ENCODE data around the gene NTM. TPM values are rescaled to one million over a fixed set of nuclear protein-coding genes. Genes with fewer than 3 reads are reported as not detected.
A peak's percentile ranks its signal among the peaks of the same experiment; 100 is the strongest.

Gene NTM
- total RNA-seq, 2 donors from 2014 or later, result 1.7 to 3.6 TPM

- H3K27ac ChIP-seq (ENCODE audit: low read depth, low read length), result no peak overlapping the region
- 37 to 48% methylated on average over 4 to 7 of the region's 7 CpGs for WGBS, 2 experiments (ENCODE audit: insufficient coverage in 1 of 2, insufficient read length in 1 of 2)
- H3K4me3 Mint-ChIP-seq, result no peak overlapping the region
- no peak for TF ChIP-seq CTCF (conservative IDR thresholded peaks at IDR 0.05)
- H3K9me3 Mint-ChIP-seq, result no peaks in the 10 kb centered on the region
- peak overlapping the region; percentile 3 for H3K4me3 ChIP-seq (ENCODE audit: low read length)
- no peak overlapping the region for H3K27ac Mint-ChIP-seq
- no peaks in the 10 kb centered on the region for H3K9me3 ChIP-seq (ENCODE audit: control insufficient read depth, low read length)
- no peaks in the 10 kb centered on the region for H3K27me3 Mint-ChIP-seq (ENCODE audit: insufficient read depth)
- H3K4me1 Mint-ChIP-seq, result peaks cover 32% of the 10 kb centered on the region
- peaks cover 21% of the 10 kb centered on the region for H3K27me3 ChIP-seq (ENCODE audit: control insufficient read depth, insufficient read depth, low read length, poor library complexity, severe bottlenecking)
- H3K9ac ChIP-seq (ENCODE audit: extremely low read depth, low read length, poor library complexity, severe bottlenecking), result no peak overlapping the region
- no peaks in the 10 kb centered on the region for H3K36me3 Mint-ChIP-seq (ENCODE audit: low read depth)
- DNase-seq, result peak; percentile 54
- no peaks in the 10 kb centered on the region for H3K36me3 ChIP-seq (ENCODE audit: control insufficient read depth, insufficient read depth, low read length)
- H3K4me1 ChIP-seq (ENCODE audit: control insufficient read depth, insufficient read depth, low read length), result peaks cover 14% of the 10 kb centered on the region
Observed at GRCh38 chr11:131371791-131372104, 1.3 kb downstream of the NTM start.

DNA sequence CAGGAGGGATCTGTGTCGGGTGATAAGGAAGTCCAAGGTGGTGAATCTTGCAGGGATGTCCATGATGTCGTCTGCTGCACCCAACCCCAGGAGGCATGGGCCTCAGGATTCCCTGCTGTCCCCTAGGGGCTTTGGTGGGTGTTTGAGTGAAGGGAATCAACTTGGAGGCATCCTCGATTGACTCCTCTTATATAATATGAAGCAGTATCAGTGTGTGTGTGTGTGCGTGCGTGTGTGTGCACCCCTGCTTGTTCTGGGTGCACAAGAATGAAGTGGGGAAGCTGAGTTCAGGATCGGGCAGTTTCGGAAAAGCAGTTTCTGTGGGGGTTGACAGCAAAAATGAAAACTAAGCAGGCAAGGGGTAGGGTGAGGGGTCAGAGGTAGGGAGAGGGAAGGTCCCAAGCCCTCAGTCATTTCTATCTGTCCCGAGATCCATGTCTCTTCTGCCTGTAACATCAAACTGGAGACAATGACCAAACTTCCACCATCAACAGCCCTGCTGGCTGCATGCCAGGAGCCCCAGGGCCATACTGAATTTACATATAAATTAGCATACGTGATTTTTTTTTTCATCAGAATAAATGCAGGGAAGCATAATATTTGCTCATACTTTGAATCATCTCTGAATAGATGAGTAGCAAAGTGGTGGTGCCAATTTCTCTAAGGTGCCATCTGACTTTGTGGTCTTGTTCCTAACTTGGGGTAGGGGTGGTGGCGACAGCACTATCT lies 2.0 kb downstream of the NTM start:
- TF ChIP-seq CTCF (conservative IDR thresholded peaks at IDR 0.05), result no peak
- Histone ChIP-seq H3K27me3 (ENCODE audit: control insufficient read depth, insufficient read depth, low read length, poor library complexity, severe bottlenecking) (peaks cover 21% of the 10 kb centered on the region), H3K27ac (ENCODE audit: low read depth, low read length) (no peak overlapping the region), H3K4me3 (ENCODE audit: low read length) (no peak overlapping the region), H3K9me3 (ENCODE audit: control insufficient read depth, low read length) (no peaks in the 10 kb centered on the region), H3K4me1 (ENCODE audit: control insufficient read depth, insufficient read depth, low read length) (peaks cover 14% of the 10 kb centered on the region), H3K36me3 (ENCODE audit: control insufficient read depth, insufficient read depth, low read length) (no peaks in the 10 kb centered on the region), H3K9ac (ENCODE audit: extremely low read depth, low read length, poor library complexity, severe bottlenecking) (no peak overlapping the region)
- no peak overlapping the region for H3K27ac Mint-ChIP-seq
- no peaks in the 10 kb centered on the region for H3K9me3 Mint-ChIP-seq
- 93 to 100% methylated on average over 5 to 10 of the region's 10 CpGs for WGBS, 2 experiments (ENCODE audit: insufficient coverage in 1 of 2, insufficient read length in 1 of 2)
- peaks cover 36% of the 10 kb centered on the region for H3K4me1 Mint-ChIP-seq
- no peak overlapping the region for H3K4me3 Mint-ChIP-seq
- DNase-seq, result no peak
- H3K27me3 Mint-ChIP-seq (ENCODE audit: insufficient read depth), result no peaks in the 10 kb centered on the region
- no peaks in the 10 kb centered on the region for H3K36me3 Mint-ChIP-seq (ENCODE audit: low read depth)

- H3K36me3 Mint-ChIP-seq (ENCODE audit: low read depth), result no peaks in the 10 kb centered on the region
- H3K9ac ChIP-seq (ENCODE audit: extremely low read depth, low read length, poor library complexity, severe bottlenecking), result no peak overlapping the region
- H3K27me3 ChIP-seq (ENCODE audit: control insufficient read depth, insufficient read depth, low read length, poor library complexity, severe bottlenecking), result peaks cover 21% of the 10 kb centered on the region
- TF ChIP-seq CTCF (conservative IDR thresholded peaks at IDR 0.05), result no peak
- no peaks in the 10 kb centered on the region for H3K9me3 Mint-ChIP-seq
- H3K4me3 ChIP-seq (ENCODE audit: low read length), result no peak overlapping the region
- WGBS, 2 experiments (ENCODE audit: insufficient coverage in 1 of 2, insufficient read length in 1 of 2), result 58 to 68% methylated on average over 6 to 9 of the region's 9 CpGs
- H3K27me3 Mint-ChIP-seq (ENCODE audit: insufficient read depth), result no peaks in the 10 kb centered on the region
- H3K4me3 Mint-ChIP-seq, result peak overlapping the region; percentile 5
- H3K27ac ChIP-seq (ENCODE audit: low read depth, low read length), result no peak overlapping the region
- H3K4me1 ChIP-seq (ENCODE audit: control insufficient read depth, insufficient read depth, low read length), result peaks cover 14% of the 10 kb centered on the region
- peak; percentile 73 for DNase-seq
- H3K27ac Mint-ChIP-seq, result peak overlapping the region; percentile 49
- peaks cover 40% of the 10 kb centered on the region for H3K4me1 Mint-ChIP-seq
- H3K36me3 ChIP-seq (ENCODE audit: control insufficient read depth, insufficient read depth, low read length), result no peaks in the 10 kb centered on the region
- no peaks in the 10 kb centered on the region for H3K9me3 ChIP-seq (ENCODE audit: control insufficient read depth, low read length)
Observed at GRCh38 chr11:131373095-131373725, 2.8 kb downstream of the NTM start.
